NCI-H748 treated with DMSO at 0.1 percent for 48 hours (cell line): ENCODE results near the gene NXPE3.
"Not testable (repeated sequence)": the region's sequence is repeated elsewhere in the genome, so short reads cannot be mapped to it uniquely, and the experiment has no call there.

Experiments used
- DNase-seq: peaks from one replicate; lab custom pipeline; 2025; lab: John Stamatoyannopoulos, UW

Gene NXPE3

GRCh38 chr3:101779047-101779821 lies at the start of gene NXPE3:
Gene NXPE3 (plus strand): TSS chr3:101779211. CDS start chr3:101785597, 6,386 bp downstream.
- peak; percentile 67 for DNase-seq

- DNase-seq = no peak
Measured at GRCh38 chr3:101729586-101729985, 49.4 kb upstream of the NXPE3 start.

GRCh38 chr3:101730839-101731238 lies 48.2 kb upstream of the NXPE3 start:
- no peak for DNase-seq

GRCh38 chr3:101732240-101732641 lies 46.8 kb upstream of the NXPE3 start:
- DNase-seq = no peak

GRCh38 chr3:101735833-101736232 lies 43.2 kb upstream of the NXPE3 start:
- DNase-seq = no peak

- not testable (repeated sequence) for DNase-seq
Measured at GRCh38 chr3:101741914-101742313, 37.1 kb upstream of the NXPE3 start.

- DNase-seq = no peak
Measured at GRCh38 chr3:101744811-101745210, 34.2 kb upstream of the NXPE3 start.

- not testable (repeated sequence) for DNase-seq
Measured at GRCh38 chr3:101745934-101746333, 33.1 kb upstream of the NXPE3 start.

- DNase-seq = not testable (repeated sequence)
Measured at GRCh38 chr3:101753386-101754113, 25.5 kb upstream of the NXPE3 start.

GRCh38 chr3:101758224-101758623 lies 20.8 kb upstream of the NXPE3 start:
- DNase-seq = no peak

GRCh38 chr3:101762041-101762646 lies 16.9 kb upstream of the NXPE3 start:
- DNase-seq = no peak

- not testable (repeated sequence) for DNase-seq
Measured at GRCh38 chr3:101777745-101778281, 1.2 kb upstream of the NXPE3 start.

GRCh38 chr3:101778385-101779046 lies 495 bp upstream of the NXPE3 start:
- no peak for DNase-seq

GRCh38 chr3:101779822-101780381 lies 891 bp downstream of the NXPE3 start:
- DNase-seq = no peak

- DNase-seq = no peak
Measured at GRCh38 chr3:101780661-101781060, 1.6 kb downstream of the NXPE3 start.

- DNase-seq = no peak
Measured at GRCh38 chr3:101781166-101781565, 2.2 kb downstream of the NXPE3 start.

GRCh38 chr3:101784855-101785613 lies 6.0 kb downstream of the NXPE3 start:
- DNase-seq = no peak

GRCh38 chr3:101791778-101792177 lies 12.8 kb downstream of the NXPE3 start:
- DNase-seq = no peak

- no peak for DNase-seq
Measured at GRCh38 chr3:101796077-101796680, 17.2 kb downstream of the NXPE3 start.

GRCh38 chr3:101801174-101801573 lies 22.2 kb downstream of the NXPE3 start:
- DNase-seq = no peak

- DNase-seq = no peak
Measured at GRCh38 chr3:101802179-101802578, 23.2 kb downstream of the NXPE3 start.
